ENCODE measurements around the gene TRIM17.

DNA sequence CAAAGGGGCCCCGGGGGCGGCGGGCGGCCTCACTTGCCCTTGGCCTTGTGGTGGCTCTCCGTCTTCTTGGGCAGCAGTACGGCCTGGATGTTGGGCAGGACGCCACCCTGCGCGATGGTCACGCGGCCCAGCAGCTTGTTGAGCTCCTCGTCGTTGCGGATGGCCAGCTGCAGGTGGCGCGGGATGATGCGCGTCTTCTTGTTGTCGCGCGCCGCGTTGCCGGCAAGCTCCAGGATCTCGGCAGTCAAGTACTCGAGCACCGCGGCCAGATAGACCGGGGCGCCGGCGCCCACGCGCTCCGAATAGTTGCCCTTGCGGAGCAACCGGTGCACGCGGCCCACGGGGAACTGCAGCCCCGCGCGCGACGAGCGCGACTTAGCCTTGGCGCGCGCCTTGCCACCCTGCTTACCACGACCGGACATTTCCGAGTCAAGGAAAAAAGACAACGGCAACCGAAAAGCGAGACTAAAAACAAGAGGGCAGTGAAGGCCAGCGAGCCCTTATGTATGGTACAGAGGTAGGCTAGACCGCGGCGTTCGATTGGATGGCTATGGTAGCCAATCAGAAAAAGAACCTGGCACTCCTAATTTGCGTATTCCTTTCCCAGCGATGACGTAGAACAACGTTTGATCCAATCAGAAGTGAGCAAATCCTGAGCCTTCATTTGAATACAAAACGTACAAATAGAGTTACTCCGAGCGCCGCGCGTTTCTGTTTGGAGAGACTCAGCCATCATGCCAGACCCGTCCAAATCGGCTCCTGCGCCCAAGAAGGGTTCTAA is 40.9 kb upstream of the TRIM17 start:
- TF ChIP-seq, protein P1, sequence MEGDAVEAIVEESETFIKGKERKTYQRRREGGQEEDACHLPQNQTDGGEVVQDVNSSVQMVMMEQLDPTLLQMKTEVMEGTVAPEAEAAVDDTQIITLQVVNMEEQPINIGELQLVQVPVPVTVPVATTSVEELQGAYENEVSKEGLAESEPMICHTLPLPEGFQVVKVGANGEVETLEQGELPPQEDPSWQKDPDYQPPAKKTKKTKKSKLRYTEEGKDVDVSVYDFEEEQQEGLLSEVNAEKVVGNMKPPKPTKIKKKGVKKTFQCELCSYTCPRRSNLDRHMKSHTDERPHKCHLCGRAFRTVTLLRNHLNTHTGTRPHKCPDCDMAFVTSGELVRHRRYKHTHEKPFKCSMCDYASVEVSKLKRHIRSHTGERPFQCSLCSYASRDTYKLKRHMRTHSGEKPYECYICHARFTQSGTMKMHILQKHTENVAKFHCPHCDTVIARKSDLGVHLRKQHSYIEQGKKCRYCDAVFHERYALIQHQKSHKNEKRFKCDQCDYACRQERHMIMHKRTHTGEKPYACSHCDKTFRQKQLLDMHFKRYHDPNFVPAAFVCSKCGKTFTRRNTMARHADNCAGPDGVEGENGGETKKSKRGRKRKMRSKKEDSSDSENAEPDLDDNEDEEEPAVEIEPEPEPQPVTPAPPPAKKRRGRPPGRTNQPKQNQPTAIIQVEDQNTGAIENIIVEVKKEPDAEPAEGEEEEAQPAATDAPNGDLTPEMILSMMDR (IDR thresholded peaks at IDR 0.05 in 4 of 5, conservative IDR thresholded peaks at IDR 0.05 in 1 of 5): peak in 2 of 5 experiments; percentile 16 to 41
- TF ChIP-seq POLR2A (IDR thresholded peaks at IDR 0.05): peak in 1 of 2 donors; percentile 47
